Measurements from ENCODE around the gene MTRF1. TPM values are rescaled to one million over a fixed set of nuclear protein-coding genes. Genes with fewer than 3 reads are reported as not detected.
"Not testable (repeated sequence)": the region's sequence is repeated elsewhere in the genome, so short reads cannot be mapped to it uniquely, and the experiment has no call there.

The MTRF1 gene
- total and polyA plus RNA-seq, 4 experiments from 2014 or later = 5.3 to 30.1 (median 22.8) TPM

- H3K9me3 ChIP-seq (ENCODE audit: control insufficient read depth in 1 of 2, low read length in 2 of 2) = no peaks in the 10 kb centered on the region
- H3K4me1 ChIP-seq (ENCODE audit: insufficient read depth, low read length) = peaks cover 12% of the 10 kb centered on the region
- Mint-ChIP-seq H3K4me3 (no peak overlapping the region), H3K27me3 (peaks cover 0 to 5% of the 10 kb centered on the region in 2 donors), H3K4me1 (peaks cover 6 to 20% (median 10%) of the 10 kb centered on the region in 4 donors), H3K9me3 (peaks cover 0 to 2% (median 0%) of the 10 kb centered on the region in 8 donors), H3K36me3 (no peaks in the 10 kb centered on the region), H3K27ac (no peak overlapping the region)
- intact Hi-C loops (cut with micrococcal nuclease) = no loop called here
- ChIA-PET POLR2A (ENCODE audit: partially characterized antibody) (no interaction called here), CTCF (ENCODE audit: partially characterized antibody) (interaction anchor here (0.7 kb wide), 1 partner anchor 308 kb away, joined by 3 read pairs; no protein-coding TSS in a partner anchor)
- H3K4me3 ChIP-seq (ENCODE audit: low read length in 2 of 2) = no peak overlapping the region
- no peak for DNase-seq
- no peak overlapping the region for H3K27ac ChIP-seq (ENCODE audit: low read depth, low read length)
- no peaks in the 10 kb centered on the region for H3K36me3 ChIP-seq (ENCODE audit: insufficient read depth, low read length)
- H3K27me3 ChIP-seq (ENCODE audit: insufficient read depth, low read length) = no peaks in the 10 kb centered on the region
These were observed 18.8 kb upstream of the MTRF1 start for GRCh38 chr13:41282129-41282571.

- H3K4me1 Mint-ChIP-seq; H3K4me3 ChIP-seq (ENCODE audit: low read length in 2 of 2); H3K9me3 ChIP-seq (ENCODE audit: control insufficient read depth in 1 of 2, low read length in 2 of 2); H3K9me3 Mint-ChIP-seq; H3K4me3 Mint-ChIP-seq; intact Hi-C loops (cut with micrococcal nuclease); H3K36me3 ChIP-seq (ENCODE audit: insufficient read depth, low read length); H3K27ac Mint-ChIP-seq; H3K36me3 Mint-ChIP-seq; H3K27me3 Mint-ChIP-seq; DNase-seq; H3K4me1 ChIP-seq (ENCODE audit: insufficient read depth, low read length); H3K27ac ChIP-seq (ENCODE audit: low read depth, low read length); H3K27me3 ChIP-seq (ENCODE audit: insufficient read depth, low read length); POLR2A ChIA-PET (ENCODE audit: partially characterized antibody); CTCF ChIA-PET (ENCODE audit: partially characterized antibody): not testable (repeated sequence)
These were observed 15.8 kb upstream of the MTRF1 start for GRCh38 chr13:41279156-41279555.

- Mint-ChIP-seq H3K4me3 (no peak overlapping the region), H3K27me3 (peaks cover 0 to 5% of the 10 kb centered on the region in 2 donors), H3K27ac (no peak overlapping the region), H3K4me1 (peaks cover 3 to 6% (median 4%) of the 10 kb centered on the region in 4 donors), H3K36me3 (no peaks in the 10 kb centered on the region), H3K9me3 (no peaks in the 10 kb centered on the region)
- ChIA-PET CTCF (ENCODE audit: partially characterized antibody) (no interaction called here), POLR2A (ENCODE audit: partially characterized antibody) (no interaction called here)
- Histone ChIP-seq H3K4me3 (ENCODE audit: low read length in 2 of 2) (no peak overlapping the region), H3K4me1 (ENCODE audit: insufficient read depth, low read length) (peaks cover 2% of the 10 kb centered on the region), H3K9me3 (ENCODE audit: control insufficient read depth in 1 of 2, low read length in 2 of 2) (no peaks in the 10 kb centered on the region), H3K27me3 (ENCODE audit: insufficient read depth, low read length) (no peaks in the 10 kb centered on the region), H3K27ac (ENCODE audit: low read depth, low read length) (no peak overlapping the region), H3K36me3 (ENCODE audit: insufficient read depth, low read length) (no peaks in the 10 kb centered on the region)
- intact Hi-C loops (cut with micrococcal nuclease) = no loop called here
- DNase-seq = no peak
These were observed 13.4 kb upstream of the MTRF1 start for GRCh38 chr13:41276824-41277223.

DNA sequence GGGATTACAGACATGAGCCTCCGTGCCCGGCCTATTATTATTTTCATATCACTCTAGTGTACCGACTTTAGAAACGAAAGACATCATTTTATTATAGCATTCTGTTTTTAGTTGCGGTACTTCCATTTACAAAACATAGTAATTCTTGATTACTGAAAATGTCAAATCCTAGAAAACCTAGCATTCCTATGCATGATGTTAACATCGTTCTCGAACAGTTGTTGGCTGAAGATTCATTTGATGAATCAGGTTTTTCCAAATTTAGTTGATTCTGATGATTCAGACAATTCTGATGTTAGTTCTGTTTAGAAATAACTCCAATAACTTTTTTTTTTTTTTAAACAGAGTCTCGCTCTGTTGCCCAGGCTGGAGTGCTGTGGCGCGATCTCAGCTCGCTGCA, 11.5 kb upstream of the MTRF1 start:
- no peak for DNase-seq
- no peak overlapping the region for H3K4me3 Mint-ChIP-seq
- Histone ChIP-seq H3K27me3 (ENCODE audit: insufficient read depth, low read length) (no peaks in the 10 kb centered on the region), H3K9me3 (ENCODE audit: control insufficient read depth in 1 of 2, low read length in 2 of 2) (no peaks in the 10 kb centered on the region), H3K27ac (ENCODE audit: low read depth, low read length) (no peak overlapping the region), H3K36me3 (ENCODE audit: insufficient read depth, low read length) (no peaks in the 10 kb centered on the region), H3K4me3 (ENCODE audit: low read length in 2 of 2) (no peak overlapping the region), H3K4me1 (ENCODE audit: insufficient read depth, low read length) (peaks cover 8% of the 10 kb centered on the region)
- H3K36me3 Mint-ChIP-seq = peaks cover 0 to 2% of the 10 kb centered on the region in 2 donors
- H3K27me3 Mint-ChIP-seq = no peaks in the 10 kb centered on the region
- POLR2A ChIA-PET (ENCODE audit: partially characterized antibody) = no interaction called here
- no peaks in the 10 kb centered on the region for H3K9me3 Mint-ChIP-seq
- intact Hi-C loops (cut with micrococcal nuclease) = no loop called here
- no peak overlapping the region for H3K27ac Mint-ChIP-seq
- CTCF ChIA-PET (ENCODE audit: partially characterized antibody) = no interaction called here
- peaks cover 5 to 16% (median 8%) of the 10 kb centered on the region in 4 donors for H3K4me1 Mint-ChIP-seq

- ChIA-PET POLR2A (ENCODE audit: partially characterized antibody) (no interaction called here), CTCF (ENCODE audit: partially characterized antibody) (no interaction called here)
- H3K4me3 ChIP-seq (ENCODE audit: low read length in 2 of 2) = no peak overlapping the region
- H3K4me3 Mint-ChIP-seq = no peak overlapping the region
- H3K27me3 Mint-ChIP-seq = no peaks in the 10 kb centered on the region
- no peaks in the 10 kb centered on the region for H3K36me3 ChIP-seq (ENCODE audit: insufficient read depth, low read length)
- DNase-seq = no peak
- no peak overlapping the region for H3K27ac Mint-ChIP-seq
- peaks cover 5 to 16% (median 8%) of the 10 kb centered on the region in 4 donors for H3K4me1 Mint-ChIP-seq
- peaks cover 0 to 5% (median 0%) of the 10 kb centered on the region in 8 donors for H3K9me3 Mint-ChIP-seq
- intact Hi-C loops (cut with micrococcal nuclease) = no loop called here
- no peak overlapping the region for H3K27ac ChIP-seq (ENCODE audit: low read depth, low read length)
- no peaks in the 10 kb centered on the region for H3K27me3 ChIP-seq (ENCODE audit: insufficient read depth, low read length)
- H3K9me3 ChIP-seq (ENCODE audit: control insufficient read depth in 1 of 2, low read length in 2 of 2) = no peaks in the 10 kb centered on the region
- H3K36me3 Mint-ChIP-seq = peaks cover 0 to 2% of the 10 kb centered on the region in 2 donors
- H3K4me1 ChIP-seq (ENCODE audit: insufficient read depth, low read length) = peaks cover 8% of the 10 kb centered on the region
These were observed 10.6 kb upstream of the MTRF1 start for GRCh38 chr13:41273831-41274441.

DNA sequence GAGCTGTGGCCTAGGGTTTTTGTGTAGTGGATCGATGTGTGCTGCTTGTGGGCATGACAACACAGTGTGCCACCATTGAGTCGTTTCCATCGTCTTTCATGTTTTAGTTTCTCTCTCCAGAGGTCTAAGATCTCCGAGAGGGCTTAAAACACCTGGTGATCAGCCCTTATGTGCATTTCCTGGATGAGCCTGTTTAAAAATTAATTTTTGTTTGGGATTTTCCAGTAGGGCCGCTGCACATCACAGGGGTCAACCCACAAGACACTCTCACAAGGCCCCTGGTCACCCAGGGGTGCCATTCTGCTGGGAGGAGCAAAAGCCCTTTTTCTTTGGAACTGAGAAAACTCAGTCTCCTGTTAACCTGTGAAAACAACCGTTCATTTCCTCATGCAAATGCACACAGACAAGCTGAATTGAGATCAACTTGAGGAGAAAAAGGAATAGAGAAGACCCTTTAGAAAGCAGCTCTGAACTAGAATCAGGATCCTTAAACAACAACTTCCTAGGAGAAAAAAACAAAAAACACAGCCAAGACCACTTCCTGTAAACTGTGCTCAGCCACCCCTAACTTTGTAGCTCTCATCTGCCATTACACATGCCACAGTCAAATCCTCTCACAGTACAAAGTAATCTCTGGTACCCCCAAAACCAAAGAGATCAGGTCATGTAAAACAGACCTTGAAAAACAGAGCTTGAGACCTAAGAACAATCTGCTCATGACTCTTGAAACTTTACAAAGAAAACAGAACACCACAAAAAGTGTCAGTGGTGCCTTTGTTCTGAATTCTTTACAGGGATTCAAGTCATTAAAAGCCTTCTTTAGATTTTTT, 8.3 kb upstream of the MTRF1 start:
- no peak overlapping the region for H3K4me3 ChIP-seq (ENCODE audit: low read length in 2 of 2)
- peaks cover 5 to 16% (median 8%) of the 10 kb centered on the region in 4 donors for H3K4me1 Mint-ChIP-seq
- DNase-seq = no peak
- peaks cover 0 to 4% of the 10 kb centered on the region in 2 donors for H3K9me3 ChIP-seq (ENCODE audit: control insufficient read depth in 1 of 2, low read length in 2 of 2)
- no peaks in the 10 kb centered on the region for H3K27me3 ChIP-seq (ENCODE audit: insufficient read depth, low read length)
- H3K9me3 Mint-ChIP-seq = peaks cover 0 to 14% (median 6%) of the 10 kb centered on the region in 8 donors
- H3K27ac Mint-ChIP-seq = peak overlapping the region in 6 of 7 donors; percentile 3 to 76 (median 65)
- H3K4me1 ChIP-seq (ENCODE audit: insufficient read depth, low read length) = peaks cover 8% of the 10 kb centered on the region
- no peaks in the 10 kb centered on the region for H3K27me3 Mint-ChIP-seq
- H3K36me3 ChIP-seq (ENCODE audit: insufficient read depth, low read length) = no peaks in the 10 kb centered on the region
- ChIA-PET CTCF (ENCODE audit: partially characterized antibody) (no interaction called here), POLR2A (ENCODE audit: partially characterized antibody) (interaction anchor here (1.1 to 1.5 kb wide), 2 partner anchors 8 to 212 kb away, joined by 4 read pairs; partner anchors contain the start of gene MTRF1)
- no peak overlapping the region for H3K27ac ChIP-seq (ENCODE audit: low read depth, low read length)
- peak overlapping the region in 4 of 8 donors; percentile 34 to 70 (median 49) for H3K4me3 Mint-ChIP-seq
- intact Hi-C loops (cut with micrococcal nuclease) = no loop called here
- H3K36me3 Mint-ChIP-seq = peaks cover 2 to 5% of the 10 kb centered on the region in 2 donors

- H3K9me3 ChIP-seq (ENCODE audit: control insufficient read depth in 1 of 2, low read length in 2 of 2) = peaks cover 0 to 4% of the 10 kb centered on the region in 2 donors
- ChIA-PET POLR2A (ENCODE audit: partially characterized antibody) (no interaction called here), CTCF (ENCODE audit: partially characterized antibody) (interaction anchor here (1.1 kb wide), 1 partner anchor 90 kb away, joined by 3 read pairs; no protein-coding TSS in a partner anchor)
- no peaks in the 10 kb centered on the region for H3K36me3 ChIP-seq (ENCODE audit: insufficient read depth, low read length)
- no peak overlapping the region for H3K27ac ChIP-seq (ENCODE audit: low read depth, low read length)
- H3K4me3 ChIP-seq (ENCODE audit: low read length in 2 of 2) = no peak overlapping the region
- Mint-ChIP-seq H3K4me3 (no peak overlapping the region), H3K36me3 (peaks cover 2 to 5% of the 10 kb centered on the region in 2 donors), H3K27ac (no peak overlapping the region), H3K4me1 (peaks cover 5 to 16% (median 8%) of the 10 kb centered on the region in 4 donors), H3K27me3 (no peaks in the 10 kb centered on the region), H3K9me3 (peaks cover 0 to 14% (median 6%) of the 10 kb centered on the region in 8 donors)
- H3K4me1 ChIP-seq (ENCODE audit: insufficient read depth, low read length) = peaks cover 11% of the 10 kb centered on the region
- intact Hi-C loops (cut with micrococcal nuclease) = loop anchor here (10.0 kb wide), 2 partner anchors 776 to 1006 kb away; partner anchors contain the start of genes AKAP11 and DGKH
- peak in 2 of 5 donors; percentile 2 to 4 for DNase-seq
- H3K27me3 ChIP-seq (ENCODE audit: insufficient read depth, low read length) = no peaks in the 10 kb centered on the region
These were observed 5.4 kb upstream of the MTRF1 start for GRCh38 chr13:41268764-41269163.

Measured in CD4-positive, alpha-beta memory T cell (primary cell).